Neural progenitor cell (in vitro differentiated cells): Measurements from ENCODE around the gene C16orf87. TPM values are rescaled to one million over a fixed set of nuclear protein-coding genes. Genes with fewer than 3 reads are reported as not detected.
A peak's percentile ranks its signal among the peaks of the same experiment; 100 is the strongest.

Source experiments
- DNase-seq: peaks from one replicate; pipeline ENCODE4 v3.0.0-alpha.2; 2016; ENCODE audit warnings: low spot score
- H2AFZ ChIP-seq: fragments of 200-600 bp; sonication (generic); replicated peaks from 2 replicates; pipeline ENCODE4 v1.6.1; 2016; ENCODE audit warnings: antibody characterized with exemption
- H3F3A ChIP-seq: fragments of 200-600 bp; sonication (generic); 2 replicates; pipeline ENCODE4 v1.6.1; 2016; ENCODE audit warnings: antibody characterized with exemption, low read depth
- H3K27ac ChIP-seq: fragments of 200-600 bp; sonication (generic); 2 replicates; pipeline ENCODE4 v1.5.1; 2016; ENCODE audit warnings: mild to moderate bottlenecking
- H3K27me3 ChIP-seq: fragments of 200-600 bp; sonication (generic); 2 replicates; pipeline ENCODE4 v1.6.1; 2016; ENCODE audit warnings: mild to moderate bottlenecking, moderate library complexity
- H3K36me3 ChIP-seq: fragments of 200-600 bp; sonication (generic); 2 replicates; pipeline ENCODE4 v1.5.1; 2016
- H3K4me1 ChIP-seq: fragments of 200-600 bp; sonication (generic); 2 replicates; pipeline ENCODE4 v1.6.1; 2016; ENCODE audit warnings: mixed run types
- H3K4me2 ChIP-seq: fragments of 200-600 bp; sonication (generic); 2 replicates; pipeline ENCODE4 v1.6.1; 2016
- H3K4me3 ChIP-seq: fragments of 200-600 bp; sonication (generic); 2 replicates; pipeline ENCODE4 v1.5.1; 2016
- H3K79me2 ChIP-seq: fragments of 200-600 bp; sonication (generic); 2 replicates; pipeline ENCODE4 v1.6.1; 2016; ENCODE audit warnings: low read depth
- H3K9ac ChIP-seq: fragments of 200-600 bp; sonication (generic); 2 replicates; pipeline ENCODE4 v1.6.1; 2016
- H3K9me3 ChIP-seq: fragments of 200-600 bp; sonication (generic); 2 replicates; pipeline ENCODE4 v1.5.1; 2016; ENCODE audit warnings: low read depth
- H4K20me1 ChIP-seq: fragments of 200-600 bp; sonication (generic); 2 replicates; pipeline ENCODE4 v1.6.1; 2016; ENCODE audit warnings: low read depth
- H3K27ac Mint-ChIP-seq: 3 replicates; pipeline ENCODE4 v1.8.0; 2021; ENCODE audit warnings: mixed read lengths
- H3K27me3 Mint-ChIP-seq: 2 replicates; pipeline ENCODE4 v1.8.0; 2022; ENCODE audit warnings: low read depth, mild to moderate bottlenecking, inconsistent platforms, moderate library complexity, mixed read lengths; ENCODE audit not compliant: insufficient read depth
- H3K36me3 Mint-ChIP-seq: 3 replicates; pipeline ENCODE4 v1.8.0; 2021; ENCODE audit warnings: mixed read lengths
- H3K4me1 Mint-ChIP-seq: 3 replicates; pipeline ENCODE4 v1.8.0; 2021; ENCODE audit warnings: mixed read lengths
- H3K4me3 Mint-ChIP-seq: 3 replicates; pipeline ENCODE4 v1.8.0; 2021; ENCODE audit warnings: mild to moderate bottlenecking, moderate library complexity, mixed read lengths
- H3K9me3 Mint-ChIP-seq: 3 replicates; pipeline ENCODE4 v1.8.0; 2020; ENCODE audit warnings: mixed read lengths
- EZH2 ChIP-seq: fragments of 200-600 bp; sonication (generic); IDR thresholded peaks from 2 replicates; pipeline ENCODE4 v1.6.1; 2017; ENCODE audit warnings: antibody characterized with exemption, mild to moderate bottlenecking, moderate library complexity
- EZH2phosphoT487 ChIP-seq: fragments of 200-600 bp; sonication (generic); IDR thresholded peaks from 2 replicates; pipeline ENCODE4 v1.6.1; 2017; ENCODE audit warnings: antibody characterized with exemption
- total RNA-seq: library from RNA; depleted of rRNA; stranded (reverse); fragments of >200 nt; gene quantifications from 2 replicates; pipeline ENCODE4 v1.2.3, GENCODE V29; 2015; ENCODE audit warnings: low replicate concordance
- TF ChIP-seq, protein P1 (sequence below): fragments of 200-600 bp; sonication (generic); IDR thresholded peaks from 2 replicates; pipeline ENCODE4 v1.5.1; 2017; ENCODE audit warnings: antibody characterized with exemption, mild to moderate bottlenecking

The C16orf87 gene
- total RNA-seq, 1 donor from 2014 or later = 66.7 TPM

GRCh38 chr16:46853713-46854443, 22.9 kb upstream of the C16orf87 start:
- H3K4me3 Mint-ChIP-seq = no peak overlapping the region
- peak; percentile 90 for DNase-seq
- Histone ChIP-seq H3K79me2 (no peaks in the 10 kb centered on the region), H3K4me2 (peak overlapping the region; percentile 30), H3K27ac (no peak overlapping the region), H3K27me3 (no peaks in the 10 kb centered on the region), H3K4me1 (peaks cover 11% of the 10 kb centered on the region), H3K36me3 (no peaks in the 10 kb centered on the region), H3K9me3 (no peaks in the 10 kb centered on the region), H3K4me3 (no peak overlapping the region), H2AFZ (peak overlapping the region; percentile 64), H4K20me1 (no peaks in the 10 kb centered on the region), H3K9ac (no peak overlapping the region), H3F3A (peaks cover 3% of the 10 kb centered on the region)
- no peaks in the 10 kb centered on the region for H3K27me3 Mint-ChIP-seq
- H3K9me3 Mint-ChIP-seq = no peaks in the 10 kb centered on the region
- H3K4me1 Mint-ChIP-seq = peaks cover 16% of the 10 kb centered on the region
- TF ChIP-seq EZH2 (no peak), EZH2phosphoT487 (no peak)
- TF ChIP-seq, protein P1, sequence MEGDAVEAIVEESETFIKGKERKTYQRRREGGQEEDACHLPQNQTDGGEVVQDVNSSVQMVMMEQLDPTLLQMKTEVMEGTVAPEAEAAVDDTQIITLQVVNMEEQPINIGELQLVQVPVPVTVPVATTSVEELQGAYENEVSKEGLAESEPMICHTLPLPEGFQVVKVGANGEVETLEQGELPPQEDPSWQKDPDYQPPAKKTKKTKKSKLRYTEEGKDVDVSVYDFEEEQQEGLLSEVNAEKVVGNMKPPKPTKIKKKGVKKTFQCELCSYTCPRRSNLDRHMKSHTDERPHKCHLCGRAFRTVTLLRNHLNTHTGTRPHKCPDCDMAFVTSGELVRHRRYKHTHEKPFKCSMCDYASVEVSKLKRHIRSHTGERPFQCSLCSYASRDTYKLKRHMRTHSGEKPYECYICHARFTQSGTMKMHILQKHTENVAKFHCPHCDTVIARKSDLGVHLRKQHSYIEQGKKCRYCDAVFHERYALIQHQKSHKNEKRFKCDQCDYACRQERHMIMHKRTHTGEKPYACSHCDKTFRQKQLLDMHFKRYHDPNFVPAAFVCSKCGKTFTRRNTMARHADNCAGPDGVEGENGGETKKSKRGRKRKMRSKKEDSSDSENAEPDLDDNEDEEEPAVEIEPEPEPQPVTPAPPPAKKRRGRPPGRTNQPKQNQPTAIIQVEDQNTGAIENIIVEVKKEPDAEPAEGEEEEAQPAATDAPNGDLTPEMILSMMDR = peak; percentile 91
- no peaks in the 10 kb centered on the region for H3K36me3 Mint-ChIP-seq
- no peak overlapping the region for H3K27ac Mint-ChIP-seq

GRCh38 chr16:46852130-46852529, 21.1 kb upstream of the C16orf87 start:
- H3K27me3 Mint-ChIP-seq = no peaks in the 10 kb centered on the region
- TF ChIP-seq, protein P1 = no peak
- Histone ChIP-seq H3K4me1 (peaks cover 25% of the 10 kb centered on the region), H3K36me3 (no peaks in the 10 kb centered on the region), H3K4me2 (no peak overlapping the region), H2AFZ (no peak overlapping the region), H3K27me3 (no peaks in the 10 kb centered on the region), H4K20me1 (no peaks in the 10 kb centered on the region), H3F3A (peaks cover 9% of the 10 kb centered on the region), H3K9ac (no peak overlapping the region), H3K27ac (no peak overlapping the region), H3K79me2 (no peaks in the 10 kb centered on the region), H3K9me3 (no peaks in the 10 kb centered on the region), H3K4me3 (no peak overlapping the region)
- no peak for DNase-seq
- no peaks in the 10 kb centered on the region for H3K9me3 Mint-ChIP-seq
- H3K36me3 Mint-ChIP-seq = no peaks in the 10 kb centered on the region
- no peak overlapping the region for H3K4me3 Mint-ChIP-seq
- H3K4me1 Mint-ChIP-seq = peaks cover 24% of the 10 kb centered on the region
- H3K27ac Mint-ChIP-seq = no peak overlapping the region

GRCh38 chr16:46850619-46851555, 19.9 kb upstream of the C16orf87 start:
- Histone ChIP-seq H3K79me2 (no peaks in the 10 kb centered on the region), H3K9ac (no peak overlapping the region), H2AFZ (no peak overlapping the region), H3K4me3 (no peak overlapping the region), H3F3A (peaks cover 11% of the 10 kb centered on the region), H3K4me1 (peaks cover 27% of the 10 kb centered on the region), H4K20me1 (no peaks in the 10 kb centered on the region), H3K36me3 (no peaks in the 10 kb centered on the region), H3K4me2 (no peak overlapping the region), H3K9me3 (no peaks in the 10 kb centered on the region), H3K27ac (no peak overlapping the region), H3K27me3 (no peaks in the 10 kb centered on the region)
- Mint-ChIP-seq H3K9me3 (no peaks in the 10 kb centered on the region), H3K27me3 (no peaks in the 10 kb centered on the region), H3K36me3 (no peaks in the 10 kb centered on the region), H3K4me1 (peaks cover 26% of the 10 kb centered on the region), H3K27ac (no peak overlapping the region), H3K4me3 (no peak overlapping the region)
- no peak for DNase-seq
- no peak for TF ChIP-seq EZH2
- no peak for TF ChIP-seq EZH2phosphoT487
- TF ChIP-seq, protein P1 = no peak
